ENCODE measurements around the gene ERFE.

The ERFE gene

GRCh38 chr2:238216651-238217184, 57.9 kb downstream of the ERFE start:
- no peak overlapping the region for H3K4me3 ChIP-seq (ENCODE audit: low read depth, low read length)
- TF ChIP-seq CTCF (IDR thresholded peaks at IDR 0.05; ENCODE audit: low read depth, low read length, missing control alignments) = no peak
- no peak for DNase-seq (ENCODE audit: low read depth)

Data from GM12864 (cell line).